ENCODE data around the gene TNFSF13. TPM values are rescaled to one million over a fixed set of nuclear protein-coding genes. Genes with fewer than 3 reads are reported as not detected.
A peak's percentile ranks its signal among the peaks of the same experiment; 100 is the strongest.

TNFSF13 gene
- total RNA-seq, 4 donors from 2014 or later, result 14.5 to 47.1 (median 27.2) TPM

- peak; percentile 96 for ATAC-seq
Measured at GRCh38 chr17:7572588-7573323, 14.2 kb downstream of the TNFSF13 start.

GRCh38 chr17:7573324-7574080 is 15.0 kb downstream of the TNFSF13 start:
- Histone ChIP-seq H3K4me1 (peaks cover 0 to 52% (median 20%) of the 10 kb centered on the region in 3 donors), H3K36me3 (peaks cover 0 to 78% of the 10 kb centered on the region in 2 donors), H3K27me3 (no peaks in the 10 kb centered on the region), H3K4me3 (peak overlapping the region; percentile 49 to 95), H3K27ac (peak overlapping the region; percentile 84 to 100 (median 99)), H3K9me3 (no peaks in the 10 kb centered on the region)
- TF ChIP-seq CTCF (IDR thresholded peaks at IDR 0.05), result no peak
- no peak for TF ChIP-seq EP300 (IDR thresholded peaks at IDR 0.05)
- TF ChIP-seq POLR2A (IDR thresholded peaks at IDR 0.05), result peak in 1 of 2 donors; percentile 6
- TF ChIP-seq POLR2AphosphoS5 (IDR thresholded peaks at IDR 0.05), result peak; percentile 87
- ATAC-seq, result peak; percentile 70
- 0% methylated on average over 7 of the region's 71 CpGs; no CpG with 5 or more reads in 1 of the 2 donors for WGBS, 2 donors (ENCODE audit: low coverage in 1 of 2)

More at GRCh38 chr17:7572588-7573323, 14.2 kb downstream of the TNFSF13 start:
- no peaks in the 10 kb centered on the region for H3K27me3 ChIP-seq
- H3K9me3 ChIP-seq, result no peaks in the 10 kb centered on the region
- H3K4me3 ChIP-seq, result peak overlapping the region; percentile 49 to 95
- WGBS, 2 donors (ENCODE audit: low coverage in 1 of 2), result 0% methylated on average over 3 to 27 of the region's 73 CpGs
- peak overlapping the region; percentile 84 to 100 (median 99) for H3K27ac ChIP-seq
- H3K4me1 ChIP-seq, result peaks cover 0 to 44% (median 20%) of the 10 kb centered on the region in 3 donors
- H3K36me3 ChIP-seq, result peaks cover 0 to 75% of the 10 kb centered on the region in 2 donors
- peak; percentile 98 for TF ChIP-seq POLR2A (IDR thresholded peaks at IDR 0.05)
- peak in 1 of 4 experiments; percentile 29 for TF ChIP-seq CTCF (IDR thresholded peaks at IDR 0.05)
- no peak for TF ChIP-seq EP300 (IDR thresholded peaks at IDR 0.05)
- peak; percentile 99 for TF ChIP-seq POLR2AphosphoS5 (IDR thresholded peaks at IDR 0.05)

- WGBS, 2 donors (ENCODE audit: low coverage in 1 of 2), result 9 to 24% methylated on average over 5 to 9 of the region's 15 CpGs
- peak overlapping the region; percentile 49 to 95 for H3K4me3 ChIP-seq
- H3K4me1 ChIP-seq, result peaks cover 0 to 60% (median 20%) of the 10 kb centered on the region in 3 donors
- peak; percentile 1 for TF ChIP-seq POLR2AphosphoS5 (IDR thresholded peaks at IDR 0.05)
- TF ChIP-seq CTCF (IDR thresholded peaks at IDR 0.05), result no peak
- peaks cover 0 to 76% of the 10 kb centered on the region in 2 donors for H3K36me3 ChIP-seq
- H3K27ac ChIP-seq, result peak overlapping the region; percentile 34 to 100 (median 99)
- no peaks in the 10 kb centered on the region for H3K9me3 ChIP-seq
- no peaks in the 10 kb centered on the region for H3K27me3 ChIP-seq
- no peak for ATAC-seq
Measured at GRCh38 chr17:7574176-7574953, 15.8 kb downstream of the TNFSF13 start.

GRCh38 chr17:7575481-7575883 is 16.9 kb downstream of the TNFSF13 start:
- WGBS, 2 donors (ENCODE audit: low coverage in 1 of 2), result no CpG with 5 or more reads among the region's 1 CpG
- Histone ChIP-seq H3K27me3 (no peaks in the 10 kb centered on the region), H3K9me3 (no peaks in the 10 kb centered on the region), H3K27ac (peak overlapping the region in 3 of 4 donors; percentile 98 to 100 (median 100)), H3K36me3 (peaks cover 0 to 65% of the 10 kb centered on the region in 2 donors), H3K4me3 (no peak overlapping the region), H3K4me1 (peaks cover 0 to 71% (median 23%) of the 10 kb centered on the region in 3 donors)
- TF ChIP-seq CTCF (IDR thresholded peaks at IDR 0.05) (no peak), EP300 (IDR thresholded peaks at IDR 0.05) (no peak), POLR2AphosphoS5 (IDR thresholded peaks at IDR 0.05) (no peak), POLR2A (IDR thresholded peaks at IDR 0.05) (no peak)
- no peak for ATAC-seq
